HG03175 (cell line): ENCODE results near the gene GALNT7.
"Not testable (repeated sequence)": the region's sequence is repeated elsewhere in the genome, so short reads cannot be mapped to it uniquely, and the experiment has no call there.

Source experiments
- ATAC-seq: cut with Tn5 transposase; IDR thresholded peaks from one replicate; pipeline ENCODE4 v1.9.1; 2021; ENCODE audit warnings: mild to moderate bottlenecking, moderate library complexity; ENCODE audit not compliant: unreplicated experiment

Gene GALNT7

DNA sequence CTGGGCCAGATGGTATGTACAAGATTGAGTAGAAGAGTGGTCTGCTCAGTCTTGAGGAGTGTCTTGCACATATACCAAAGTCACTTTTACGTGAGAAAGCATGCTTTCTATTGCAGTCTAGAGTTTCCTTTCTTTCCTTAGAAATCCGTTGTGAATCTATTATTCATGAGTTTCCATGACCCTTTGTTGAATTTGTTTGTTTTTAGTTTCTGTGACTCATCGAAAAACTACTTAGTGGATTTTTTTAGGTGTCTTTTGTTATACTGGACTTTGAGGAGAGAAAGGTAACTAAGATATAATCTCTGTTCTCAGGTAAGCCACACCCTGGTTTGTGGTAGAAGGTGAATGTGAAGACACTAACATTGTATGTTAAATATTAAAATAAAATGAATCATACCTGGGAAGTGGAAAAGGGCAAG, 23.0 kb downstream of the GALNT7 start:
- ATAC-seq: no peak

GRCh38 chr4:173192375-173193162, 24.0 kb downstream of the GALNT7 start:
- no peak for ATAC-seq

DNA sequence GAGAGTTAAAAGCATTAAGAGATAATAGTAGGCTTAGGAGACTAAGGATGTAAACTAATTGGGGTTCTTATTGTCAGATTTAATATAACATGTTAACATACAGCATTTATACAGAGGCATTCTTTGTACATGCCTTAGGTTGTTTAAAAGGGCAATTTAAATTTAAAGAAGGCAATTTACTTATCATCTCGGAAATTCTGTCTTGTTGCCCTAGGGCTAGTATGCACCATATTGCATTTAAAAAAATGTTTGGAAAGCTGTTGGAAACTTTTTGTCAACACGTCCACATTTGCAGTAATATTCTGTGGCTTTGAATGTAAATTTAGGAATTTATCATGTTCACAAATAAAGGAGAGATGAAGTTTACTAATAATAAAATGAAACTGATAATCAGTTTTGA, 25.5 kb downstream of the GALNT7 start:
- ATAC-seq: no peak

GRCh38 chr4:173195109-173195508, 26.5 kb downstream of the GALNT7 start:
- no peak for ATAC-seq

DNA sequence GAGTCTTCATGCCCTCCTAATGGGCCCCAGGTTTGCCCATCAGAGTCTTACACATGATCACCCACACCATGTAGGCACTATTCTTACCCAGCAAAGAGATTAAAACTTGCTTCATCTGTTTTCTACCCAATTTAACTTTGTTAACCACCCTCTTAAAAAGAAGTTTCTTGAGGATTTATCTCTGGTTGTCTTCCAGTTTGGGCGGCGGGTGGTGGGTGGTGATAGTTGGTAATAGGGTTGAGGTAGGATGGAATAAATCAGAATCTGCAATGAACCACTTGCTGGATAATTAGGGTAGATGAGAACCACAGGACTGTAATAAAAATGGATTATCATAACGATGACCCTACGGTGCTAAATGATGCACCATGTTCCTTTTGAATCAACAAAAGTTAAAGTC, 30.9 kb downstream of the GALNT7 start:
- ATAC-seq: no peak

DNA sequence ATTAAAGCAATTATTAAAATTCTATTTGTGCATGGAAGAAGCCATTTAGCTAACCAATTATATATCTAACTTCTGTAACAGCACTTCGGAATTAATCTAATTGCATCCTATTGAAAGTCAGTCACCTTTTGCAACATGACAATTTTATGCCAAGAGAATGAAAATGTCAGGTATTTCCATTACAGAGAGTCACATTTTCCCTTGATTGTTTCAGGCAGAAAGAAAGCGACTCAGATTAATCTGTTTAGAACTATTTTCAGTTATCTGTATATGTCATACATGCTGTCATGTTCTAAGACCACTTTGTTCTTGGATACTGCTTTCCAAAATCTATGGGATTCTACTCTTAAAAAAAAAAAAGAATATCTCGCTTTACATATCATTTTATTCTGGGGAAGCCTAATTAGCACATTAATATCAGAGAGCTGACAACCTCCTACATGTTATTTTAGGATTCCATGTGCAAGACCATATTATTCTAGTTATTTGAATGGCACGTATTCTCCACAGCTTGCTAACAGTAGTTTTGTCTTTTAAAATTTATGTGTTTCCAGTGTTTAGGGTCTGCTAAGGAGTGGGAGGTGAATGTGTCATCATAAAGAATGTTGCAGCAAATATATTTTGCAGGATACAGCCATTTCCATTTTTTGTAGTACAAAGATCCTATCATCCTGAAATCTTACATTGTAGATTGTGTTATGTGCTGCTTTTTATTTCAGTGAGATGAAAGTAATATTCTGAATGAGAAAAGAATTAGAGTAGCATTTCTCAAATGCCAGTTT, 31.7 kb downstream of the GALNT7 start:
- ATAC-seq: no peak

GRCh38 chr4:173202395-173202794, 33.8 kb downstream of the GALNT7 start:
- ATAC-seq: no peak

- ATAC-seq: no peak
These were observed 37.0 kb downstream of the GALNT7 start for GRCh38 chr4:173205656-173206055.

DNA sequence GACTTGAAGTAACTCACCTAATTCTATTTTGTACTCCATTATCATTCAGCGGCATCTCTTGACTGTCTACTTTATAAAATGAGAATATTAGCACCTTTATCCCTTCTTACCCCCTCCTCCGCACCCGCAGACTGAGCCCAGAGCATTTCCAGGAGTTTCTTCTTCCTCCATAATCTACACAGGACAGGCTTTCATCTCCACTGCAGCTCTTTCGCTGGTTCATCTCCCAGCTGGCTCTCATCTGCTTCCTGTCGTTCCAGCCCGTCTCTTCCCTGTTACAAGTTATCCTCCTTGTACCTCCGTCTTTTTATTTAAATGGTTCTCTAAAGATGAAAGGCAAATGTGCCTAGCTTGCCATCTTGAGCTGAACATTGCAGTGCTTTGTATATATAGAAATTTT, 39.8 kb downstream of the GALNT7 start:
- no peak for ATAC-seq

DNA sequence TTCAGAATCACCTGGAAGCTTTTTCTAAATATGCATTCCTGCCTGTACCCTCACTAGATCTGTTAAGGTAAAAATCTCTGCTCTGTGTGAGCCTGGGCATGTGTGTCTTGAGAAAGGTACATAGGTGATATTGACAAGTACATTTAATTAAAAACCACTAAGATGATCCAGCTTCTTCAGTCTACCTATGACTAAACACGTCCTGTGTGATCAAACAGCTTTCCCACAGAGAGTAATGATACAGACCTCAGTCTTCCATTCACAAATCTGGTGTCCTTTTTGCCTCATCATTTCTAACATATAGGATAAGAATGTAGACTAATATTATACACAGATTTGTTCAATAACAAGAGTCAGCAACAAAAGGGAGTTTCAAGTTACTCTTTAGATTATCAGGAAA, 42.6 kb downstream of the GALNT7 start:
- ATAC-seq: no peak

- no peak for ATAC-seq
These were observed 43.2 kb downstream of the GALNT7 start for GRCh38 chr4:173211838-173212237.

- no peak for ATAC-seq
These were observed 43.8 kb downstream of the GALNT7 start for GRCh38 chr4:173212379-173212778.

GRCh38 chr4:173213296-173213695, 44.7 kb downstream of the GALNT7 start:
- no peak for ATAC-seq

GRCh38 chr4:173214231-173214630, 45.6 kb downstream of the GALNT7 start:
- no peak for ATAC-seq

- ATAC-seq: no peak
These were observed 46.0 kb downstream of the GALNT7 start for GRCh38 chr4:173214661-173215060.

DNA sequence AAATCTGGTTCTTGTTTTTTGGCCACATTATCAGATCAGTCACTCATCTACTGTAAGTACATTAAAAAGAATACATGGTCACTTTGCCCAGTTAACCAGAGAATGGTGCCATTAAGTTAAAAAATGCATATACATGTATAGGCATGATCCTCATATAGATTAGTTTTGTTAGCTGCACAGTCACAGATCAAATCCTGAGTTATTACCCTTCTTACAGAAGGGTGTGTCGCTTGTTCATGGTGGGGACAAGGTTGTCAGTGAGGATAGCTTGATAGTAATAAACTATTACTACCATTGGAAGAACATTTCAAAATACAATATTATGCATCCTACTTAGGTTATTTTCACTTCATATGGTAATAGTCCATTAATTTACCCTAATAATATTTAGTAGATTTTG, 48.5 kb downstream of the GALNT7 start:
- ATAC-seq: no peak

- no peak for ATAC-seq
These were observed 49.1 kb downstream of the GALNT7 start for GRCh38 chr4:173217727-173218126.

- no peak for ATAC-seq
These were observed 50.0 kb downstream of the GALNT7 start for GRCh38 chr4:173218411-173219125.

- ATAC-seq: not testable (repeated sequence)
These were observed 50.5 kb downstream of the GALNT7 start for GRCh38 chr4:173219126-173219437.

DNA sequence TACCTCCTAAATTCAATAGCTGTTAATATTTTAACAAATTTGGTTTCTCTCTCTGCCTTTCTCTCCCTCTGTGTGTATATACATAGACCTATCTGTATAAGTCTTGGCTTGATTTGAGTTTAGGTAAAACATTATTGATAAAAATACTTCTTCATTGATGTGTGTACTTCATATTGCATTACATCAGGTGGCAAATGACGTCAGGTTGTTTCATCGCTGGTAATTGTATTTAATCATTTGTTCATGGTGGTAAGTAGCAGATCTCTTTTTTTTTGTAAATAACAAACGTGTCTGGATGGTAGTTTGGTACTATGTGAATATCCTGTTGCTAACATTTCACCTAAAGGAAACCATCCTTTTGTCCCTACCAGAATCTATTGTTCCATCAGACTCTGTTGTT, 55.1 kb downstream of the GALNT7 start:
- no peak for ATAC-seq

DNA sequence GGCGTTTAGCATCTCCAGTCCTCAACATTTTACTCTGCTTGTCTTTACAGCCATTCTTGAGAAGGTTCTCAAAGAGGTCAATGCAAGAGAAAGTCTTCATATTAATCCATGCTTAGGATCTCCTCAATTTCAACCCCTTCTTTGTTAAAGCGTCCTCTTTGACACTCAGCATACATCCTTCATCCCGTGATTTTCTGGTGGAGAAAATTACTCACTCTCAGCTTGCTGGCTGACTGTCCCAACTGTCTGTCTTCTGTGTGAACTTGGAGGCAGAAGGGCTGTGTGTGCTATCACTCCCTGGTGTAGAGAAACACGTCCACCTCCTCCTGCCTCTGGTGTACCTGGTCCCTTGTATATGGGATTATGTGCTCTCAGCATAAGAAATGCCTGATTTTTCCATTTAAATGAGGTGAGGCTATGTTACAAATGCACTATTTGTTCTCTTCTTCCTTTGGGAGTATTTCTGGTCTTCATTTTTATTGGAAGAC, 57.8 kb downstream of the GALNT7 start:
- ATAC-seq: no peak

DNA sequence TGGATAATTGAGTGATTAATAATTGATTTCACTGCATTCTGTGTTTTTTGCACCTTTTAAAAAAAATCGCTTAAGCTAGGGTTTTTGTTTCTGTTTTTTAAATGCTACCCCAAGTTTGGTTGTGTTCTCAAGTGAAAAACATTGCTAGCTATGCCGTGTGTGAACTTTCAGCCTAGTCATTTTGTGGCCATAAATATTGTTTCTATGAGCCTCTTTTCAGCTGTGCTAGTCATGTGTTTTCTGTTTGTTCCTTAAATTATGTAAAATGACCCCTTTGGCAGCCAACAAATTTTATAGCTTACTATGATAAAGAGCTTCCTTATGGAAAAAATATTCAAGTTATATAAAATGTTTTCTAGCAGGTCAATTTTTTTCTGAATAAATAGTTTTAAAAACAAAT, 59.1 kb downstream of the GALNT7 start:
- no peak for ATAC-seq
